Stimulated activated naive CD4-positive, alpha-beta T cell (primary cell): ENCODE results near the gene AURKA.
A peak's percentile ranks its signal among the peaks of the same experiment; 100 is the strongest.

Experiments
- DNase-seq, 6 experiments: peaks; one replicate each; lab custom pipeline; 2025; lab: John Stamatoyannopoulos, UW

Gene AURKA

DNA sequence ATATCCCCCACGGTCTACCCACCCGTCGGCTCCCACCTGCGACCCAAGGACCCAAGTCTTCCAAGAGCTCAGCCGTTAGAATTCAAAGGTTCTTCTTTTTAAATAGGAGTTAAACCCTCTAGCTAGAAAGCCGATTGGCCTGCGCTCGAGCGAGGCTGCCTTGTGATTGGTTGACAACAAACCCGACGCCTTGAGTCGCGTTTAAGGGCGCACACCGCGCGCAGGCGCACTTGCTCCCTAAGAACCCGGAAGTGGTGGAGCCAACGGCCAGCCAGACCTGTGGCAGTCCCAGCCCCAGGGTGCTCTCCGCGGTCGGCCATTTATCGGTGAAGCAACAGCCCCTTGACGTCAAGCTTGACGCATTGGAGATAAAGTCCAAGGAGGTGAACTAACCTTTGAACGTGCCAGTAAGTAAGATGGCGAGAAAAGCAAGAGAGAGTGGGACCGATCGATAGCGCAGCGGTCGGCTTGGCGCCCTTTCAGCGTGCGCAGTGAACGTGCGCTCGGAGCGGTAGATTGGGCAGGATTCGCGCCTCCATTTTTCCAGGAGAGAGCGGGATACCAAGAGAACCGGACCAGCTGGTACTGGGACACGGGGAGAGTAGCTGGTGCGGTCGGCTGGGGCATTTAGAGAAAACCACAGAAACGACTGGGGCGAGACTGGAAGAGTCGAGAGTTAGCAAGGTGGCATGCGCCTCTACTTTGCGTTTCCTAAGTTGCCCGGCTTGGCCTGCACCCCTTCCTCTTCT, at the start of gene AURKA, which contains the start of gene CSTF1:
TSS of gene AURKA (minus strand) at position 84 of the 749 bp plus-strand sequence. CDS start 4,018 bp downstream, outside the sequence.
TSS of gene CSTF1 (plus strand) at position 514 of the 749 bp plus-strand sequence. CDS start 2,908 bp downstream, outside the sequence.
- peak; percentile 97 to 99 (median 99) for DNase-seq

DNA sequence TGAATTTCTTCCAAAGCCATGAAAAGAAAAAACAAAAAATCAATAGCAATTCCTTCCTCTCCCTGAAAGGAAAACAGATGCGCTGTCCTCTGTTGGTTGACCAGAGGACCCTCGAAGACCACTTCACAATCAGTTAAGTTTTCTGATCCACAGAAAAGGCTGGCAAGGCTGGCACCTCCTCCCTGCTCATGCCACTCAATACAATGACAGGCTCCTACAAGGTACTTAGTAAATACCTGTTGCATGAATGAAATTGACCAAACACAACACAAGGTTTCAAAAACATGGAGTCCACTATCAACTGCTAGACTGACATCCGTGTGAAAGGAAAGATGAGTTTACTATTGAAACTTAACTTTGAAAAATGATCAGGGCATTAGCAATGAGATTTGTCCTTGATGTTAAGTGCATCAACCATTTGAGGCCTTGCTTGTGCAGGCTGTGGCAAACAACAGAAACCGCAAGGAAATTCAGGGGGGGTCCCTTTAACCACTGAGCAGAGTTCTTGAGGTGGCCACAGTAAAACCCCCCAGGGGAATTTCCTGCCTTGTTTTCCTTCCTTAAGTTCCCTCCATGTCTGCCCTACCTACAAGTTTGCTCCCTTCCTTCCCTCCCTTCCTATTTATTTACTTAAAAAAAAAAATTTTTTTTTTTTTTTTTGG, 48.5 kb upstream of the AURKA start:
- DNase-seq = peak in 5 of 6 experiments; percentile 8 to 53 (median 23)

DNA sequence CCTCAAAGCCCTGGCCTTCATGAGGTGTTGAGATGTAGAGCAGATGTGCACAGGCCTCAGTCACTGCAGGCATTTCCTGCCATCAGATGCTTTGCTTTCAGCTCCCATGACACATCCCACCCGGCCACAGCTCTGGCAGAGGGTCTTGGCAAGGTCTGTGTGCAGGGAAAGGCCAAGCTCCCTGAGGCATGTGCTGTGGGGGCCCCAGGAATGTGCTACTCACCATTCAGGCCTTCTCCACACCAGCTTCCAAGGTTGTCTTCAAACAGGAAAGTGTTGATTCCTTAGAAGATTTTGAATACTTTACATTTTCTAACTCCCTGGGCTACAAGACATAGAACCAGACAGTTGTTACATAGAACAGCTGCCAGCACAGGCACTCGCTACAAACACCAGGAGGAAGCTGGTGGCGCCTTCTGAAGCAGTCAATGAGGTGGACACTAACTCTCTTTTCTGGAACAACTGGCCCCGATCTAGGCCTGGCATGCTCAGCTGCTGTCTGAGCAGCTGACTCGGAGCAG, 47.8 kb upstream of the AURKA start:
- DNase-seq = peak in 1 of 6 experiments; percentile 12

DNA sequence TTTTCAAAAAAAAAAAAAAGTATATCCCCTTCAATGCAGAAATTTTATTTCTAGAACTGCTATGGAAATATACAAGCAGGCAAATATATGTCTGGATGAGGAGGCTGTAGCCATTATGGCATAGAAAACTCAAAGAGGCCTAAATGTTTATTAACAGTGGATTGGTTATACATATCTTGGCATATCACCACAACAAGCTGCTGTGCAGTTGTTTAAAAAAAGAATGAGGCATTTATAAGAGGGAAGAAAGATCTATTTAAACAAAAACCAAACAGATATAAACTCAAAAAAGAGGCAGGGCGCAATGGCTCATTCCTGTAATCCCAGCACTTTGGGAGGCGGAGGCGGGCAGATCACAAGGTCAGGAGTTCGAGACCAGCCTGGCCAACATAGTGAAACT, 46.3 kb upstream of the AURKA start:
- DNase-seq = no peak

DNA sequence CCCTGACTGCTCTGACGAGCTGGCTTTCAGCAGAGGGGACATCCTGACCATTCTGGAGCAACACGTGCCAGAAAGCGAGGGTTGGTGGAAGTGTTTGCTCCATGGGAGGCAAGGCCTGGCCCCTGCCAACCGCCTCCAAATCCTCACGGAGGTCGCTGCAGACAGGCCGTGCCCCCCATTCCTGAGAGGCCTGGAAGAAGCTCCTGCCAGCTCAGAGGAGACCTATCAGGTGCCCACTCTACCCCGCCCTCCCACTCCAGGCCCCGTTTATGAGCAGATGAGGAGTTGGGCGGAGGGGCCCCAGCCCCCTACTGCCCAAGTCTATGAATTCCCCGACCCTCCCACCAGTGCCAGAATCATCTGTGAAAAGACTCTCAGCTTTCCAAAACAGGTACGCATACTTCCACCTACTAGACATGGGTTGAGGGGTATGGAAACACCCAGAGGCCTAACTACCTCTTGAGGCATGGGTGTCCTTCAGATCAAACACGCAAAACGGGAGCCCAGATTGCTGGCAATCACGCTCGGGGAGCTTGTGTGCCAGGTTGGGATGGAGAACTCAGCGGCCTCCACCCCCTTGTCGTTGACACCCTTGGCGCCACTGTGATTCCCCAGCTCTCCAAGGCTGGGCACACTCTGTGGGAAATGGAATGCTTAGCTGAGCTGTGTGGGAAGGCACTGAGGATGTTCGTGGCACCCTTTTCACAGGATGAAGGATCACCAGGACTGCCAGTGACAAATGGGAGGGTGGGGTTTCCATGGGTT, 45.4 kb upstream of the AURKA start:
- no peak for DNase-seq

- DNase-seq = no peak
Observed at GRCh38 chr20:56433880-56434255, 41.9 kb upstream of the AURKA start.

DNA sequence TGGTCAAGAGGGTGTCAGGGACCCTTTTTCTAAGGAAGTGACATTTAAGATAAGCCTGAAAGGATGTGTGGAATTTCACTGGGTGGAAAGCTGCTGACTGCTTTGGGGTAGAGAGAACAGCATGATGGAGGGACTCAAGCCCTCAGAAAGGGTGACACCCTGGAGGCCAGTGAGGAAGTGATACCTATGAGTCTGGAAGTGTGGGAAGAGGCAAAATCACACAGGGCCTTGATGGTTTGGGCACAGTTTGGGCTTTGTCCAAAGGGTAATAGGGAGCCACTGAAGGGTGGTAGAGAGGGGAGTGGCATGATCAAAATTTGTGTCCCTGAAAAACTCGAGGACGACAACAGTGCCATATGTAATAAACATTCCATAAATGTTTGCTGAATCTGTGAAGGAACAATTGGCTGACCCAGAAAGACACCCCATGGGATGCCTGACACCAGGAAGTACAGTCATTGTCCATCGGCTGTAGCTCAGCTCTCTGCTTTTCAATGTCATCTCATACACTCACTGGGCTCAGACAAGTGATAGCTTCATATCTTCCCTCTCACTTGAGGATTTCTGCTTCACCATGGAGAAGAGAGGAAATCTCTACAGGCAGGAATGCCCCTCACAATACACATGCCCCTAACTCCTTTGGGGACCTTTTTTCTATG, 41.3 kb upstream of the AURKA start:
- no peak for DNase-seq

DNA sequence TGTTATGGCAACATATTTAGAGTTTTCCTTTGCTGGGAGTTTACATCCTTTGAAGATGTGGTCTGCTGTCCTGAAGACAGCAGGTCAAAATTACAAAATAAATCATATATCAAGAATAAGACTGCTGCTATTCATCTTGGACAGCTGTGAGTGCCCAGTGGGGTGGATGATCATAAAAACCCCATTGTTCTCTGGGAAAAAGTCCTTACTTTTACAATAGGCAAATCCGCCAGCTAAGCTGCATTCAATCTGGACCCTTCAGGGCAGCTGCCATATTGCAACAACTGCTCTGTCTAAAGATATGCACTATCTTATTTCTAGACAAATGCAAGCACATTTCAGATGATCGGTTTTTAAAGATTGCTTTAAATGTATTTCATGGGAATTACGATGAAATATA, 39.5 kb upstream of the AURKA start:
- no peak for DNase-seq

GRCh38 chr20:56430957-56431356, 38.9 kb upstream of the AURKA start:
- DNase-seq = no peak

DNA sequence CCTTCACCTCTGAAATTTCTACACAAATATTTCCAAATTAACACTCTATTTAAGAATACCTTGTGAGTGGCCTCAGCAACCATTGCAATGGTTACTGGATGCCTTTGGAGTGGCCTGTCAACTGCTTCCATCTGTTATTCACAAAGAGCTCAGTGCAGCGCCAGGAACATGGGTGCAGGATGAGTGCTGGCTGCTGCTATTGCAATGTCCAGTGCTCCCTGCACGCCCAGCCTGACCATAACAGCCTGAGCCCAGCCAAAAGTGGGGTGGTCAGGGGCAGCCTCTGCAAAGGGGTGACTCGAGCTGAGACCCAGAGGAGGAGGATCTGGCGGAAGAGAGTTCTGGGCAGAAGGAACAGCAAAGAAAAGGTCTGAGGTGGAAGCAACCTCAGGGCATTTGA, 38.4 kb upstream of the AURKA start:
- DNase-seq = no peak

DNA sequence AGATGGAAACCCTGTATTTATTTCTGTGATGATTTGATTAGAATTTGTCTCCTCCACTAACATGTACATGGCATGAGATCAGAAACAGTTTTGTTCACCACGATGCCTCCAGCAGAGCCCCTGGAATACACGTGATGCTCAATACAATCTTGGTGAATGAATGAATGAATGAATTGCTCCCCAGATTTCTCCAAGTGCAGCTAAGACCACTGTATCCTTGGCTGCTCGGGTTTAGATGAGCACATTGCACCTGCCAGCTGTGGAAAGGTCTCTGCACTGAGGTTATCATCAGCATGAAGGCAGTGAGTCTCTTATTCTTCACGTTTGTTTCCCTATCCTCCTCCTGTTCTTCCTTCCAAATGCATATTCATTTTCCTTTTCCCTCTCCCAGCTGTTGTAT, 37.9 kb upstream of the AURKA start:
- no peak for DNase-seq

DNA sequence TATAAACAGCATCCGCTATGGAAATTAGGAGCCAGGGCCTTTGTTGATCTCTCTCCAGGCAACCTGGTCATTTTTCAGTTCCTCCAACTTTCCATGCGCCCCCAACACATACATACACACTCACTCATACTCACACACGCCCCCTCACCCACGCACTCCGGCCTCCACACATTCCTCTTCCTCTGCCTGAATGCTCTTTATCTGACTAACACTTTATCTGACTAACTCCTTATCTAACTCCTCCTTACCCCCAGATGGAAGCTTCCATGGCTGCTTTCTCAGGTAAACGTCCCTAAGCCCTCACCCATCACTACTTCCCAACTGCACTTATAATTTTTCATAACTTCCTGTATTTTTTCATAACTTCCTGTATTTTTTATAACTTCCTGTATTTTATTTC, 37.5 kb upstream of the AURKA start:
- DNase-seq = peak in 1 of 6 experiments; percentile 9

DNA sequence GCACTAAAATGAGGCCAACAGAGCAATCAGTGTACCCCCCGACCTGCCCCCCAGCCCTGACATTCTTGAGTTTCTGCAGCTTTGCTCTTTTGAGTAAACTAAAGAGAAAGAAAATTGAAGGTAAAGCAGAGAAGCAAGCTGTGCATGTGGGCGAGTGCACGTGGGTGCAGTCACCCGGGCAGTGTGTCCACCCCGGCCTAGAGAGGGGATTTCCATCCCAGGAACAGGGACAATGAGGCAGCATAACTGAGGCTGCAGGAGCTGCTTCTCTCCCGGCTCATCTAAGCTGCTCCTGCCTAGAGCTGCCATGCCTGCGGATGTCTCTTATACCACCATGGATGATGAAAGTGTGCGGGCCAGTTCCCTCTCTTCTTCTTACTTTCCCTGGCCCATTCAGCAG, 36.9 kb upstream of the AURKA start:
- no peak for DNase-seq

DNA sequence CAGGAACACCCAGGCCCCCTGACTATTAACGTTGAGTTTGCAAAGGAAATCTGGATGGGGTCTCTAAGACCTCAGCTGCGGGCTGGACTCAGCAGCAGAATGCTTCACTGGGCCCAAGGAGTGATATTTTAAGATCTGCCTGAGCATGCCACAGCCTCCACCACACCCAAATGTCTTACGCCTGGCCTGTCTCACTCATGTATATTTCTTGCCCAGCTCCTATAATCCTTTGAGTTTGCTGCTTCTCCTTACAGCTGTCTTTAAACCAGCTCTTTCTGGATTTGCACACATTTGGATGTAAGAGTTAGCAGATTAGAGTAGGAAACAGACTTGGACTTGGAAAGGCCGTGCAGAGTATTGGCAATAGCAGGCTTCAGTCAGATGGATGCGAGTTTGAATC, 36.4 kb upstream of the AURKA start:
- DNase-seq = no peak

- DNase-seq = no peak
Observed at GRCh38 chr20:56427797-56428196, 35.8 kb upstream of the AURKA start.

DNA sequence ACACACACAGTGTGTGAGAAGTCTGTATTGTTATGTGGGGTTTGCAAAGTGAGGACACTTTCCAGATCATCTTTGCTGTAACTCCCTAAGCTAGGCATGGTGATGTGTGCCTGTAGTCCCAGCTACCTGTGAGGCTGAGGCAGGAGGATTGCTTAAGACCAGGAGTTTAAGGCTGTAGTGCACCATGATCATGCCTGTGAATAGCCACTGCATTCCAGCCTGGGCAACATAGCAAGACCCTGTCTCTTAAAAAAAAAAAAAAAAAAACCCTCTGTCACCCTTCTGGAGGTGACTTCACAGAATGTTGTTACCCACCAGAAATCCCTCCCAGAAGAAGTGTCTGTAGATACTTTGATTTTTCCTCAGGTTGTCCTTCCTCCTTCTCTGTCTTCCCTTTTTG, 34.9 kb upstream of the AURKA start:
- no peak for DNase-seq

DNA sequence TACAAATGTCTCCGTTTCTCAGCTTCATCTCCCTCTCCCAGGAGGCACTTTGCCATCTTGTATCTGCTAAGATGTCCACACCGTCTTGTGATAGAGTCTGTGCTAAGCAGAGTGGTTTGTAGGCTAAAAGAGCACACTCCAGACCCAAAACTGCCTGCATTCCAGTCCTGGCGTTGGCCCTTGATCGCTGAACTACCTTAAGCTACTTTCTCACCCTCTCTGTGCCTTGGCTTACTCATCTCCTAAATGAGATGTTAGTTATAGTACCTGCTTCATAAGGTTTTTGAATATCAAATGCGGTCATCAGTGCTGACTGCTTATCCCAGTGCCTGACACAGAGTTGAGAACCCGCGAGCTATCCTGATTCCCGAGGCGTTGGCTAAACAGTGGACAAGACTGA, 34.0 kb upstream of the AURKA start:
- no peak for DNase-seq

- DNase-seq = no peak
Observed at GRCh38 chr20:56424931-56425330, 32.9 kb upstream of the AURKA start.

- no peak for DNase-seq
Observed at GRCh38 chr20:56423886-56424285, 31.9 kb upstream of the AURKA start.

DNA sequence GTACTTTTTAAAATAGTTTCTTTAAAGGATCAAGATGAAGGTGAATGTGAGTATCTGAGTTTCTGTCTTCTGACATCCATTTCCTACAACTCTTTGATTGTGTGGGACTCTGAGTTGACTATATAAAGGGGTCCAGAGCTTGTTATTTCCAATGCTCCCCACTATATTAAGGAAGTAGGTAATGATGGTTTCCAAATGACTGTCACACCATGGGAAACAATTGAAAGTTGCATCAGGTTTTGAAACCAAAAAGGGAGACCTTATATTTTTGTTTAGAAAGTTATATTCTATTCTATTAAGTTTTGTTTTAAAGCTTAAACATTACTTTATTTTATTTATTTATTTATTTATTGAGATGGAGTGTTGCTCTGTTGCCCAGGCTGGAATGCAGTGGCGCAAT, 31.2 kb upstream of the AURKA start:
- no peak for DNase-seq

- no peak for DNase-seq
Observed at GRCh38 chr20:56422824-56423189, 30.8 kb upstream of the AURKA start.
